Measurements from ENCODE around the gene ST6GALNAC1.

DNA sequence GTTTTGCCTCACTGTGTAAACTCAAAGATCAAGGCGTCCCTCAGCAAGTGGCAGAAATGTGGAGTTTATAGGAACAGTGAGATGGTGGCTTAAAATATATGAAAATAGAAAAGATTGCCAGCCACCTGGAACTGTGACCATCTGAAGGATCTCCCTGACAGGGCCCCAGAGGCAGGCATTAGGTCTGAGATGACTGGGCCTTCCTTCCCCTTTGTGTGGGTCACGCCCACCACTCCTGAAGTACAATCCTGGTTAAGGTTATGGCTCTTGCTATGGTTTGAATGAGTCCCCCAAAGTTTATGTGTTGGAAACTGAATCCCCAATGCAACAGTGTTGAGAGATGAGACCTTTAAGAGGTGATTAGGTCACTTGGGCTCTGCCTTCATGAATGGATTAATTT, 64.3 kb downstream of the ST6GALNAC1 start:
- TF ChIP-seq, protein P1, sequence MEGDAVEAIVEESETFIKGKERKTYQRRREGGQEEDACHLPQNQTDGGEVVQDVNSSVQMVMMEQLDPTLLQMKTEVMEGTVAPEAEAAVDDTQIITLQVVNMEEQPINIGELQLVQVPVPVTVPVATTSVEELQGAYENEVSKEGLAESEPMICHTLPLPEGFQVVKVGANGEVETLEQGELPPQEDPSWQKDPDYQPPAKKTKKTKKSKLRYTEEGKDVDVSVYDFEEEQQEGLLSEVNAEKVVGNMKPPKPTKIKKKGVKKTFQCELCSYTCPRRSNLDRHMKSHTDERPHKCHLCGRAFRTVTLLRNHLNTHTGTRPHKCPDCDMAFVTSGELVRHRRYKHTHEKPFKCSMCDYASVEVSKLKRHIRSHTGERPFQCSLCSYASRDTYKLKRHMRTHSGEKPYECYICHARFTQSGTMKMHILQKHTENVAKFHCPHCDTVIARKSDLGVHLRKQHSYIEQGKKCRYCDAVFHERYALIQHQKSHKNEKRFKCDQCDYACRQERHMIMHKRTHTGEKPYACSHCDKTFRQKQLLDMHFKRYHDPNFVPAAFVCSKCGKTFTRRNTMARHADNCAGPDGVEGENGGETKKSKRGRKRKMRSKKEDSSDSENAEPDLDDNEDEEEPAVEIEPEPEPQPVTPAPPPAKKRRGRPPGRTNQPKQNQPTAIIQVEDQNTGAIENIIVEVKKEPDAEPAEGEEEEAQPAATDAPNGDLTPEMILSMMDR (IDR thresholded peaks at IDR 0.05): no peak
- no peak for TF ChIP-seq POLR2A (IDR thresholded peaks at IDR 0.05)
